Stimulated activated CD4-positive, alpha-beta T cell treated with anti-CD3 and anti-CD28 coated beads, Interleukin-15, amount 100 ng/mL, for 1 hour (primary cell): Measurements from ENCODE around the gene ERMARD.

Experiments
- DNase-seq, 2 donors: peaks; one replicate each; pipeline ENCODE4 v3.0.0-alpha.2; 2020; ENCODE audit warnings: low read depth in 1 of 2, low spot score in 1 of 2

The ERMARD gene

GRCh38 chr6:169824848-169825557, 73.6 kb downstream of the ERMARD start:
- DNase-seq: no peak

- no peak for DNase-seq
These were observed 74.3 kb downstream of the ERMARD start for GRCh38 chr6:169825558-169826225.

GRCh38 chr6:169826697-169827096, 75.3 kb downstream of the ERMARD start:
- no peak for DNase-seq

- DNase-seq: no peak
These were observed 75.9 kb downstream of the ERMARD start for GRCh38 chr6:169827290-169827717.

- no peak for DNase-seq
These were observed 76.8 kb downstream of the ERMARD start for GRCh38 chr6:169828176-169828575.

GRCh38 chr6:169829786-169830185, 78.4 kb downstream of the ERMARD start:
- DNase-seq: no peak

- no peak for DNase-seq
These were observed 79.5 kb downstream of the ERMARD start for GRCh38 chr6:169830876-169831275.
